ENCODE data around the gene ALPI.
"Not testable (repeated sequence)": the region's sequence is repeated elsewhere in the genome, so short reads cannot be mapped to it uniquely, and the experiment has no call there.

The ALPI gene

DNA sequence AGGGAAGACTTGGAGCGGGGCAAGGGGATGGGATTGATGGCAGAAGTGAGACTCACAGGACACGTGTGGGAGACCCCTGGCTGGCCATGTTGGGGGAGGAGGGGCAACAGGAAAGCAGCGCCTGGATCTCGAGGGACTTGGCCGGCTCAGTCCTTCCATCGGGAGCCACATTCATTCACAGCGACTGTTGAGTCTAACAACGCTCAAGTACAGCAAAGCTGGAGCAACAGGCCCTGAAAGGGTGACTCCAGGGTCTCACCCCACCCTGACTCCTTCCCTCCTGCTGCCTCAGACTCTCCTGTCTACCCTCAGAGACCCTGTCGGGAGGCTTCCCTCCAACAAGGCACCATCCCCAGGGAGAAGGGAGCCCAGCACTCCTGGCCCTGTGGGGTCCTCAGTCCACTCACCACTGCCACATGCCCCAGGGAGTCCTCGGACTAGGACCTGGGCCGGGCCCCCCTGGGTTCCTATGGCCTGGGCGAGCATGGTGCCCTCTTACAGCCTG, 14.8 kb upstream of the ALPI start:
- no peak overlapping the region for H3K4me3 ChIP-seq (replicated peaks; ENCODE audit: low read depth, low read length)
- TF ChIP-seq, protein P1, sequence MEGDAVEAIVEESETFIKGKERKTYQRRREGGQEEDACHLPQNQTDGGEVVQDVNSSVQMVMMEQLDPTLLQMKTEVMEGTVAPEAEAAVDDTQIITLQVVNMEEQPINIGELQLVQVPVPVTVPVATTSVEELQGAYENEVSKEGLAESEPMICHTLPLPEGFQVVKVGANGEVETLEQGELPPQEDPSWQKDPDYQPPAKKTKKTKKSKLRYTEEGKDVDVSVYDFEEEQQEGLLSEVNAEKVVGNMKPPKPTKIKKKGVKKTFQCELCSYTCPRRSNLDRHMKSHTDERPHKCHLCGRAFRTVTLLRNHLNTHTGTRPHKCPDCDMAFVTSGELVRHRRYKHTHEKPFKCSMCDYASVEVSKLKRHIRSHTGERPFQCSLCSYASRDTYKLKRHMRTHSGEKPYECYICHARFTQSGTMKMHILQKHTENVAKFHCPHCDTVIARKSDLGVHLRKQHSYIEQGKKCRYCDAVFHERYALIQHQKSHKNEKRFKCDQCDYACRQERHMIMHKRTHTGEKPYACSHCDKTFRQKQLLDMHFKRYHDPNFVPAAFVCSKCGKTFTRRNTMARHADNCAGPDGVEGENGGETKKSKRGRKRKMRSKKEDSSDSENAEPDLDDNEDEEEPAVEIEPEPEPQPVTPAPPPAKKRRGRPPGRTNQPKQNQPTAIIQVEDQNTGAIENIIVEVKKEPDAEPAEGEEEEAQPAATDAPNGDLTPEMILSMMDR (IDR thresholded peaks at IDR 0.05; ENCODE audit: low read length, missing control alignments), result no peak
- DNase-seq (ENCODE audit: low read depth), result no peak

DNA sequence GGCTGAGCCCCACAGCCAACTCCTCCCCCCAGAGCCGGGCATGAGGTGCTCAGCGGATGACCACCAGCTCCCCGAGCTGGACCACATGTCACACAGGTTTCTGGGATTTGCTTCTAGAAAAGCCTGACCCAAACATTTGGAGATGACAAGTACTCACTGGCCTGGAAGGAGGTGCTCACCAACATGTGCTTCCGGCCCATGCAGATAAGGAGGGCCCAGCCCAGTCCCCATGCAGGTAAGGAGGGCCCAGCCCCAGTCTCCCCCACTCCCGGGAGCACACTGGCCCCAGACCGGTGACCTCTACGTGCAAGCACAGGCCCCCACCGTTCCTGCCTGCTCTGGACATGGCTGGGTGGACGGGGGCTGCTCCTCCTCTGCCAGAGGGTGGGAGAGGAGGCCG, 14.0 kb upstream of the ALPI start:
- DNase-seq (ENCODE audit: low read depth); H3K4me3 ChIP-seq (replicated peaks; ENCODE audit: low read depth, low read length): not testable (repeated sequence)

DNA sequence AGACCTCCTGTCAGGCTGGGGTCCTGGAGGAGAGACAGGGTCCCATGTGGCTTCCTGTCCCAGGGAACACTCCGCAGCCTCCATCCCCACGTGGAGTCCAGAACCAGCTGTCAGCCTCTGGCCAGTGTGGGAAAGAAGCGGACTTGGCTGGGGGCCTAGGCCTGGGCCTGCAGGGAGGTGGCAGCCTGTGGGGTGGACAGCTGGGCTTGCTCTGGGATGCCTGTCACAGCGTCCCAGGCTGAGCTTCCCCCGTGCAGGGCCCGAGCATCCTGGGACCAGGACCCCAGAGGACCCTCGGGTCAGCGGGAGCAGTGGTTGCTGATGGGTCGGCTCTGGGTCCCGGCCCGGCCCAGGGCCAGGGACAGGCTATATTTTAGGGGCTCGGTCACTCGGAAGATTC, 13.5 kb upstream of the ALPI start:
- not testable (repeated sequence) for DNase-seq (ENCODE audit: low read depth); H3K4me3 ChIP-seq (replicated peaks; ENCODE audit: low read depth, low read length)

DNA sequence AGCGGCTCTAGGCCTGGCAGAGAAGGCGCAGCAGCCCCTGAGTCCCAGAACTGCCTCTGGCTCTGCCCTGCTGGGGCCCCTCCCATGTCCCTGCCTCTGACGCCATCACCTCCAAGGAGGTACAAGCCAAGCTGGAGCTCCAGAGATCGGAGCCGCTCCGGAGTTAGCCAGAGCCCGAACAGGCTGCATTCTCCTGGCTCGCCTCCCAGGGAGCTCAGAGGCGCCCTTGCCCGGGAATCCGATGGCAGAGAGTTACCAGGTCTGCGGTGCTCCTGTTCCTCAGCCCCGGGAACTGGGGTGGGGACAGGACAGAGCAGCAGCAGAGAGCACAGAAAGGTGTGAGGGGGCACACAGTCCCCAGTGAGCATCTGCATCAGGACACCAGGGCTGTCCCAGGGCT, 12.9 kb upstream of the ALPI start:
- not testable (repeated sequence) for H3K4me3 ChIP-seq (replicated peaks; ENCODE audit: low read depth, low read length); DNase-seq (ENCODE audit: low read depth)

DNA sequence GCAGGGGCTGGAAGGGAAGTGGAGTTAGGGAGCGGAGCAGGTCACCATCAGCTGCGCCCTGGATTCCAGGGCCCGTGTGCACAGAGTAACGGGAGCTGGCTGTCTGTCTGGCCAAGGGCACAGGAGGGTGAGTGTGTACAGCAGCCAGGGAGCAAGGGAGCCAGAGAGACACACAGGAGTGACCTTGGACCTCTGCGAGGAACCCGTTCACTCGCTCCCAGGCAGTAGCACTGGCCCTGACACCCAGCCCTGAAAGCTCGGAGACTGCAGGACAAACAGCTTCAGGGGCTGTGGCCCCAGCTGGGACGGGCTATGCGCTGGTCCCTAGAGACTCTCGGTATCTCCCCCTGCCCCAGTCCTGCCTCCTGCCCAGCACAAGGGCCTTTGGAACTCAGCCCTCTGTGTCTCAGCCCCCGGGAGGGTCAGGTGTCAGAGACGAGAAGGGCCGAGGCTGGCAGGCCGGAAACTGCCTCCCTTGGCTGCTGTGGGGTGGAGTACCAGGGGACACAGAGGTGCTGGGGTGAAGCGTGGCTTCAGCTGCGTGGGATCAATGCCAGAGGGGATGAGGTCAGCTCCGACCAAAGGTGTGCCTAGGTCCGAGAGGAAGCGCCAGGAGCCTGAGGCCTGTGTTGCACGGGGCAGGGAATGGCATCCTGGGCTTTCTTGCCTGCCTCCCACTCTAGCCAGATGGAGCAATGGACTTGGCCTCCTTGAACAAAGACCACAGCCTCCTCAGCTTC, 12.1 kb upstream of the ALPI start:
- H3K4me3 ChIP-seq (replicated peaks; ENCODE audit: low read depth, low read length); DNase-seq (ENCODE audit: low read depth): not testable (repeated sequence)

DNA sequence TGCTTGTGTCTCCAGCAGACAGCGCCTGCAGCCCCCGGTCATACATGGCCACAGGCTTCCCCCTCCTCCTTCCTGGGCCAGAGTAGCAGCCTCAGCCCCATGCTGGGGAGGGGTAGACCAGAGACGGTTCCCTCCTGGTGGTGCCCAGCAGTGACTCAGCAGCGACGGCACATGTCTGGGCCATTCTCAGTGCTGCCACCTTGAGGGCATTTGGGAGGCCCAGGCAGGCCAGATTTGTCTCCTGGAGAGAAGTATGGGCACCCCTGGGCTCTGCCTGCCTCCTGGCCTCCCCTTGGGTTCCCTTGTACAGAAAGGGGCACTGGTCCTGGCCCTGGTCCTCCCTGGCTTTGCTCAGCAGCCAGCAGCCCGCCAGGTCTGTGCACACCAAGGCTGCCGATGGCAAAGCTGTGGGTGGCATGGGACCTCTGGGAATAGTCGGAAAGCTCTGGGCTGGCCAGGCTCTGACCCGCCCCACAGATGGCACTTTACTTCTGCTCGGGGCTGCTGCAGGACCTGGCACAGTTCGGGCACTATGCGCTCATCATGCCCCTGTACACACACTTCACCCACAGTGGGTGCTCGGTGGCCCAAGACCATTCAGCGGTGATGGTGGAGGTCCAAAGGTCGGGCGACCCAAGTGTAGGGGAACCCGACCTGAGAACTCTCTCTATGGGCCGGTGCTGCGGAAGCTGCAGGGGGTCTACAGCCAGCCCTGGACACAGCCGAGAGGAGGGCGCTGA, 11.4 kb upstream of the ALPI start:
- TF ChIP-seq, protein P1 (IDR thresholded peaks at IDR 0.05; ENCODE audit: low read length, missing control alignments), result peak; percentile 69
- H3K4me3 ChIP-seq (replicated peaks; ENCODE audit: low read depth, low read length), result no peak overlapping the region
- DNase-seq (ENCODE audit: low read depth), result peak; percentile 65

DNA sequence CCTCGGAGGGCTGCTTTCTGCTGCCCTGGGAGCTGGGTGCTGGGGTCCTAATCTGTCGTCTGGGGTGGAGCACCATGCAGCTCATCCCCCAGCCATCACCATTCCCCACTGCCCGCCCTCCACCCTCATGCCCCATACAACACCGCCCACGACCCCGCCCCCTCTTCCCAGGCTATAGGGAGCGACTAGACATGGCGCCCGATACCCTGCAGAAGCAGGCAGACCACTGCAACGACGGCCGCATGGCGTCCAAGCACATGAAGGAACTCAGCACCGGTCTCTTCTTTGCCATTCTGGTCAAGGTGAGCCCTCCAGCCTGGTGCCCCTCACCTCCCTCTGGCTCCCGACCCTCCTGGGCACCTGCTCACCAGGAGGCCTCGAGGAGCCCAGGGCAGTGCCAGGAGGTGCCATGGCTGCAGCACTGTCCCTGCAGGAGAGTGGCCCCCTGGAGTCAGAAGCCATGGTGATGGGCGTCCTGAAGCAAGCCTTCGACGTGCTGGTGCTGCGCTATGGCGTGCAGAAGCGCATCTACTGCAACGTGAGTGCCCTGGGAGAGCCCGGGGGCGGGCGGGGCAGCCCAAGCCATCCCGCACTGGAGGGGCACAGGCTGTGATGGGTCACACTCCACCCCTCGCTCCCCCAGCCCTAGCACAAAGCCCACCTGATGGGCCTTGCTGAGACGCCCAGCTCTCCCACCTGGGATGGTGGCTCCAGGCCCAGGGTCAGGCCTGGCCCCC, 10.6 kb upstream of the ALPI start:
- DNase-seq (ENCODE audit: low read depth); H3K4me3 ChIP-seq (replicated peaks; ENCODE audit: low read depth, low read length): not testable (repeated sequence)

DNA sequence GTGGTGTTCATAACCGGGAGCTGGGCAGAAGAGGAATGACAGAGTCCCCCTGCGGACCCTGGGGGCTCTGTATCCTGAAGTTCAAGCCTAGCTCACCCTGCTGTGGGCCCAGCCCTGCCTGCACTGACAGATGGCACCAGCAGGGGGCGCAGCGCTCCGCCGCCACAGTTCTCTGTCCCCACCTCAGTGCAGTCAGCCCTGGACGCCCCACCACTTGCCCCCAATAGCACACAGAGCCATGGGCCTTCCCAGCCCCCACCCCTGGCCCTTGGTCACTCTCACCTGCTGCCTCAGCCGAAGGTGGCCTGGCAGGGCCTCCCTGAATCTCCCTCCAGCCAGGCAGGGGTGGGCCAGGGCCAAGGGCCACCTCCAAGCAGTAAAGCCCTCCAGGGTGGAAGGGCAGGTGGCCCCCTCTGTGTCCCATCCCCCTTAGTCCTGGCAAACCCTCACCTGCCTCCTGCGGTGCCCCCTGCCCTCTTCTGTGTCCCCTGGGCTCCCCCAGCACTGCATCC, 9.6 kb upstream of the ALPI start:
- H3K4me3 ChIP-seq (replicated peaks; ENCODE audit: low read depth, low read length); DNase-seq (ENCODE audit: low read depth): not testable (repeated sequence)

DNA sequence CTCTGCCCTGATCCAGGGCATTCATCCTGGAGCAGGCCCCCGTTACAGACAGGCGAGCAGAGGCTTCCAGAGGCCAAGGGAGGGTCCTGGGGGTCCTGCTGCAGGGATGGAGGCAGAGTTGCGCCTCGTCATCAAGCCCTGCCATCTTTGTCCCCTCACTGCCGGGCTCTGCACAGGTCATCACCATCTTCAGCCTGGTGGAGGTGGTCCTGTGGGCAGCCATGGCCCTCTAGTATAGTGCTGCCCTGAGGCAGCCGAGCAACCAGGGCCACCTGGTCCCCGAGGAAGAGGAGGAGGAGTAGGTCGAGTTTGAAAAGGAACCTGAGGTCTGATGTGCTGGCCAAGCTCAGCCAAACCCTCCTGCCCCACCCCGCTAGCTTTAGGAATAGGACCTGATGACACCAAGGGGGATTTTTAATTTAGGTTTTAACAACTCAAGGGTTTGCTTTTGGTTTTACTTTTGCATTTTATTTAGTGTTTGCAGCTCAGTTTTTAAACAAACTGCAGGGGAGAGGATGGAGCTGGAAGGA, 8.8 kb upstream of the ALPI start:
- no peak overlapping the region for H3K4me3 ChIP-seq (replicated peaks; ENCODE audit: low read depth, low read length)
- TF ChIP-seq, protein P1 (IDR thresholded peaks at IDR 0.05; ENCODE audit: low read length, missing control alignments), result no peak
- no peak for DNase-seq (ENCODE audit: low read depth)

All from fibroblast of pulmonary artery (primary cell).